Stimulated activated CD4-positive, alpha-beta T cell treated with anti-CD3 and anti-CD28 coated beads, Interleukin-1b, Interleukin-23, amount 100 ng/mL, for 1 hour (primary cell): ENCODE data around the gene POLR2J2.
"Not testable (repeated sequence)": the region's sequence is repeated elsewhere in the genome, so short reads cannot be mapped to it uniquely, and the experiment has no call there.

Source experiments
- DNase-seq, 2 donors: peaks; one replicate each; pipeline ENCODE4 v3.0.0-alpha.2; 2020; ENCODE audit warnings: low read depth in 2 of 2

The POLR2J2 gene

DNA sequence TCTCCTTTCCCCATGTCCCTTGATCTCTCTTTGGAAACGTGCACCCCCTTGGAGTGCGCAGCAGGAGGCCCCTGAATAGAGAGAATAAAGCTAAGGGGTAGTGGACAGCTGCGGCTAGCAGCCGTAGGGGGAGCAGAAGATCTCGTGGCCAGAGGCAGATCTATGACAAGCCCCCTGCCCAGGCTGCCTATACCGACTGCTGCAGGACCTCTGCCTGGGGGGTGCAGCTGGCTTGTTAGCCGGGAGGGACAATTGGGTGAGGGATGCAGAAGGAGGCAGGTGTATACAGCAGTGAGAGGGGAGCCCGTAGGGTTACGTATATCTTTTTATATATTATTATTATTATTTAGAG lies 469 bp upstream of the POLR2J2 start:
- DNase-seq: not testable (repeated sequence)

DNA sequence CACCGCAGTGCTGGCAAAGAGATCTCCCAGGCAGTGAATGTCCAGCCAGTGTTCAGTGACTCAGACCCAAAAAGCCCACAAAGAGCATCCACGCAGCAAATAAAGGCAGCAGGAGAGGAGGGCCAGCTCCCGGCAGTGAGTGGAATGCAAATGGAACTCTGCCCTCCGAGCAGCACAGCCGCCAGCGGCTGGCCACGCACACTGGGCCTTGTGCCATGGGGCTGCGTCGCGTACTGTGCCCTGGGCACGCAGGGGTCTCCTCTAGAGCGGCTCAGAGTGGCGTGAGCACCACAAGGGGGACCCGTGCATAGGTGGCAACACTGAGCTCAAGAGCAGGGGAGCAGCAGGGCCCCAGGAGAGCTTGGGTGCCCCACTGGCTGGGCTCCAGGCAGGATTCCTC lies 3.9 kb downstream of the POLR2J2 start:
- DNase-seq: not testable (repeated sequence)

DNA sequence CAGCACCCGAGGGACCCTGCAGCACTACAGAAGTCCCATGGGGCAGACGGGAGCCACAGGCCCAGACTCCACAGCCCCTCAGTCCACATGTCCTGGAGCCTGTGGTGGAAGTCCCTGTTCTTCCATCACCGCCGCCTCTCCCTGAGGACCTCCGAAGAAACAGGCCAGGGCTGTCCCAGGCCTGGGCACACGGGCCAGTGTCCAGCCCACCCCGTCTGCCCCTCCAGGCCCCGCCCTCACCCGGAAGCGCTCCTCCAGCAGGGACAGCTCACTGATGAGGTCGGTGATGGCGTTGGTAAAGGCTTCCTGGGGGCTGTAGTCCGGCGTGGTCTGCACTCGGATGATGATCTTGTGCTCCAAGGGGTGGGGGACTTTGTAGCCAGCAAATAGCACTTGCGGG lies 4.6 kb downstream of the POLR2J2 start:
- DNase-seq: not testable (repeated sequence)

DNA sequence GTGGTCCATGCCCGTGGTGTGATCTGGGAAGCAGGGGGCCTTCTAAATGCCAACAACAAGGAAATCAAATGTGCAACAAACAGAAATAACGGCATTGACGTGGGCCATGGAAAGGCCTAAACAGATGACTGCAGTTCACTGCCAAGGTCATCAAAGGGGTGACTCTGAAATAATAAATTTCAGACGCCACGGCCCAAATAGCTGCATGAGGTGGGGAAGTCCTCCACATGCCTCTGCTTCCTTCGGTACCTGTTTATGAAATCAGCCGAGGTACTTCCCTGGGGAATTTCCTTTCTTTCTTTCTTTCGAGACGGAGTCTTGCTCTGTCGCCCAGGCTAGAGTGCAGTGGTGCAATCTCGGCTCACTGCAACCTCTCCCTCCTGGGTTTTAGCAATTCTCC lies 6.7 kb downstream of the POLR2J2 start:
- DNase-seq: not testable (repeated sequence)

DNA sequence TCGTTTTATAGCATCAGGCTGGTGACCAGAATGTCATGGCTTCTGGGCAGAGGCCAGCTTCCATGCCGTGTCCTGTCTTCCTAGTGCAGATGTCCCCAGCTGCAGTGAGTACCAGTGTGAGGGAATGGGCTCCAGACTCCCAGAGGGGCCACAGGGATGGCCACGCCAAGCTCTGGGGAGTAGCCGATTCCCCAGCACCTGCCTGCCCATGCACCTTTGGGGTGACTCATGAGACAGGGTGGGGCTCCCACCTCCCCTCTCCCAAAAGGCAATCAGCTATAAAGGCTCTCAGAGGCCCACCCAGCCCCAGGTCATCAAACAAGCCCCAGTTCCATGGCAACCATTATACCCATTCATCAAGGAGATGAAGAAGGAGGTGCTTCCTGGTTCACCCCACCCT lies 21.5 kb downstream of the POLR2J2 start, which contains the start of gene SPDYE2B:
Gene SPDYE2B (plus strand): TSS at position 396 of the 400 bp plus-strand sequence. CDS start 2,030 bp downstream, outside the sequence.
- DNase-seq: not testable (repeated sequence)

DNA sequence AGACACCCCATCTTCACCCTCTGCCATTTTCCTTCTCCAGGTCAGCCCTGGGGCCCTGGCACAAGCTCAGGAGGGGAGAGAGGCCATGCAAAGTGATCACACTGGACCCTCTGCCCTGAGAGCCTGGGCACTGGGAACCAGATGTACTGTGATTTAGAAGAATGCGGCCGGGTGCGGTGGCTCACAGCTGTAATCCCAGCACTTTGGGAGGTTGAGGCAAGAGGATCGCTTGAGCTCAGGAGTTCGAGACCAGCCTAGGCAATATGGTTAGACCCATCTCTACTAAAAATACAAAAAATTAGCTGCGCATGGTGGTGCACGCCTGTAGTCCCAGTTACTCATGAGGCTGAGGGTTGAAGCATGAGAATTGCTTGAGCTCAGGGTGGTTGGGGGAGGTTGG lies 23.6 kb downstream of the POLR2J2 start:
- DNase-seq: not testable (repeated sequence)

DNA sequence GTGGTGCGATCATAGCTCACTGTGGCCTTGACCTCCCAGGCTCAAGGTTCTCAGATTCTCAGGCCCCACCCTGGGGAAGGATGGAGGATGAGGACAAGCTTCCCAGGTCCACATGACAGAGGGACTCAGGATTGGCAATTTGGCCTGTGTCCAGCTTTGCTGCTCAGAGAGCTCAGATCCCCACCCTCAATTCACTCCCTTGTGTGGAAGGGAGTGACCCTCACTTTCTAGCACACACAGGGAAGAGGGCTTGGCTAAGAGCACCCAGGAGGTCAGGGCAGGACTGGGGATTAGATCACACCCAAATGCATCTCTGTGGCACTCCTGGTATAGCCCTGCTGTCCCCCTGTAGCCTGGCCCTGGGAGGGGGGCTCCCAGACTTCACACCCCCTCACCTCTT lies 28.1 kb downstream of the POLR2J2 start:
- DNase-seq: not testable (repeated sequence)

DNA sequence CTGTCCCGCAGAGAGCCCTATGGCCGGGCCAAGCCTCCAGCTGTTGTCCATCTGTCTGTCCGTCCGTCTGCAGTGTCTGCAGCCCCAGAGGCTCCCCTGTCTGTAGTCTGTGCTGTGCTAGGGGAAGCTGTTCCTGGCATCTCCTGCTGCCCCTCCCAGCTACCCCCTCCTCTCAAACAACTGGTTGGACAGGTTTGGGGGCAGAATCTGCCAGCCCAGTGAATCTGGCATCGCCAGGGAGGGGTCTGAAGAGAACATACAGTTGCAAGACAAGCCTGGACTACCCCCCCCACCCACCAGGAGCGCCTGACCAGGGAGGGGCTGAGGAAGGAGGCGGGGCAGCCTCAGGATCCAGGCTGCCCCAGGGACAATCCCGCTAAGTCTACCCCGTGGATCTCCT lies 28.8 kb downstream of the POLR2J2 start, which contains the start of gene UPK3BL1:
Gene UPK3BL1 (minus strand): TSS at position 101 of the 400 bp plus-strand sequence. CDS start 50 bp downstream, at position 51.
- not testable (repeated sequence) for DNase-seq

DNA sequence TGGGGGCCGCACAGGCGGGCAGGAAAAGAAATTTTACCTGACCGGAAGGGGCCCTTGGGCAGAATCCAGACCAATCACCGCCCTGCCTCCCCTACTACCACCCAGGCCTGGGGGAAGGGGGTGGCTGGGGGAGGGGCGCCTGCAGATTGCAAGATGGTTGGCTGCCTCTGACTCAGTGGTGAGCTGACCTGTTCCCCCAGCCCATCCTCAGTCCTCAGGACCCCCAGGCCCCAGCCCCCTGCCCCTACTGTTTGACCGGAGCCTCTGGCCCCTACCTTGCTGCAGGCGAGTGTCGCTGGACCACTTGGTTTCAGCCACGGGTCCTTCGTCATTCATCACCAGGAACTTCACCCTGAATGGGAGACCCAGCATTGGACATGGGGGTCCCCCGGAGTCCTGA lies 32.6 kb downstream of the POLR2J2 start:
- not testable (repeated sequence) for DNase-seq

DNA sequence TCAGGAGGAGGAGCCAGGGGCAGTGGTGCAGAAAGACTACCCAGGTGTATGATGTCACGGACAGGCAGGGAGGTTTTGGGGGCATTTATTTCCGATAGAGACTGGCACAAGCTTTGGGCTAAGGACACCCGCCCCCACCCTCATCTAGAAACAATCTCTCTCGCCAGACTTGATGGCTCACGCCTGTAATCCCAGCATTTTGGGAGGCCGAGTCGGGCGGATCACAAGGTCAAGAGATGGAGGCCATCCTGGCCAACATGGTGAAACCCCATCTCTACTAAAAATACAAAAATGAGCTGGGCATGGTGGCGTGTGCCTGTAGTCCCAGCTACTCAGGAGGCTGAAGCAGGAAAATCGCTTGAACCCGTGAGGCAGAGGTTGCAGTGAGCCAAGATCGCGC lies 34.5 kb downstream of the POLR2J2 start:
- DNase-seq: not testable (repeated sequence)

DNA sequence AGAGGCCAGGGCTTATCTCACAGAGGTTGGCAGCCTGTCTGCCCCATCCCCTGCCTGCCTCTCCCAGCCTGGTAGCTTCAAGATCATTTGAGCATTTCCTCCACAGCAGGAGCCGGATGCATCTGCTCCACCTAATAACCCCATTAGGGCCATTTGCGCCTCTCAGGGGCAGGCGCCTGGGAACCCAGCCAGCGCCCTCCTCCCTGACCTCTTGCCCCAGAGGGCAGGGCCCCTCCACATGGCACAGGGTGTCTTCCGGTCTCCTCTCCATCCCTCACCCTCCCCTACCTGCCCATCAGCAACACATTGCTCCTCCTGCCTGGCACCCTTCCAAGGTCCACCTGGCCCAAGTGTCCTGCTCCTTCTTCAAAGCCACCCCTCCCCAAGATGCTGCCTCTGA lies 36.1 kb downstream of the POLR2J2 start:
- DNase-seq: not testable (repeated sequence)

DNA sequence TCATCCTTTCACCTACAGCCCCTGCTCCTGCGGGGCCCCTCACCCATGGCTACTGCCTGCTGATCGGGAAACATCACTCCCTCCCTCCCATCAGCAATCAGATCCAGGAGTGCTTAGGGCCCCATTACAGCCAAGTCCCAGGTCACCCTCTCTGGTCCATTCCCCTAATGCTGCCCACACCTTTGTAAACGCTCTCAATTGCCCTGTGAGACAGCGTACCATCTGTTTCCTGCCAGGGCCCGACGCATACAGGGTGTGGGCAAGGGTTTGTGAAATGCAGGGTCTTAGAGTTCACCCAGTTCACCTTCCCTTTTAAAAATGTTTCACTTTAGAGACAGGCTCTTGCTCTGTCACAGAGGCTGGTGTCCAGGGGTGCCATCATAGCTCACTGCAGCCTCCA lies 37.2 kb downstream of the POLR2J2 start:
- not testable (repeated sequence) for DNase-seq

DNA sequence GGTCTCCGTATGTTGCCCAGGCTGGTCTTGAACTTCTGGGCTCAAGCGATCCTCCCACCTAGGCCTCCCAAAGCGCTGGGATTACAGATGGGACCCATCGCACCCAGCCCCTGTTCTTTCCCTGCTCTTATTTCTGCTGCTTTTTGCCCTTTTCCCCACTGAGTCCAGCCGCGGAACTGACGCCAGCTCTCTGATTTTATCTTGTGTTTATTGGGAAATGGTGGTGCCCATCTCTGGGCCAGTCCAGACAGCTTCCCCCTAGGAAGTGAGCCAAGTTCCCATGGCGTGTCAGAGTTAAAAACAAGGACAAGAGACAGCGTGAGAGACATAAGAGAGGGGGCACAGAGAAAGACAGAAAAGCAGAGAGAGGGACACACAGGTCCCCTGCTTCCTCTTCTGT lies 40.8 kb downstream of the POLR2J2 start:
- DNase-seq: not testable (repeated sequence)

DNA sequence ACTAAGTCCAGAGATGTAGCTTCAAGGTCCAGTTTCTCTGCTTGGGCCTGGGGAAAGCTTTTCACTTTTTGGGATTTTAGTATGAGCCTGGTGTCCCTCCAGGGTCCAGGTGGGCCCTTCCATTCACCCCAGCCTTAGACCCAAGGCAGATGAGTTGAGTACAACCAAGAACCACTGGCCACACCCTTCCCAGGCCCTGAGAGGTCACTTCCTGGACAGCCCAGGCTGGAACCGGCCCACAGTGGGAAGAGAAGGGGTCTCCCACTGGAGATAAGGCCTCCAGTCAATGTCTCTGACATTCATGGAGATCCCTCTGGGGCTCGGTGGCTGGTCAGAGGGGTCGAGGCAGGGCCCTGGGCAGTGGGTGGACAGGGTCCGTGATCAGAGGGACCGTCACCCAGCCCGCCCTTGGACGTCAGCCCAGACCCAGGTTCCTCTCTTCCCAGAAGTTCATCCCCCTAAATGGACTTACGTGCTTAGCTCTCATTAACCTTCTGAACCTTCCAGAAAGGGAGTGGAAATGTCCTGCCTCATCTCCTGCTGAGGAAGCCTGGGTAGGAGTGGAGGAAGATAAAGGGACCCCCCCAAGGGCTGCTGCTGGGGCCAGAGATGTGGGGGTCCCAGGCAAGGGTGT lies 44.1 kb downstream of the POLR2J2 start:
- not testable (repeated sequence) for DNase-seq

DNA sequence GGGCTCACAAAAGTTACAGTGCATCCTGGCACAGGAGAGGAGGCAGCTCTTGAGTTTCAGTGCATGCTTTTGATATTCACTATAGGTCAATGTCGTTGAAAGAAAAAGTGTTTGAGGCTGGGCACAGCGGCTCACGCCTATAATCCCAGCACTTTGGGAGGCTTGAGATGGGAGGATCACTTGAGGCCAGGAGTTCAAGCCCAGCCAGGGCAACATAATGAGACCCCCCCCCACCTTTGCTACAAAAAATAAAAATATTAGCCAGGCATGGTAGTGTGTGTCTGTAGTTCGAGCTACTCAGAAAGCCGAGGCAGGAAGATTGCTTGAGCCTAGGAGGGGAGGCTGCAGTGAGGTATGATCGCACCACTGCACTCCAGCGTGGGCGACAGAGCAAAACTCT lies 53.3 kb downstream of the POLR2J2 start:
- DNase-seq: not testable (repeated sequence)

DNA sequence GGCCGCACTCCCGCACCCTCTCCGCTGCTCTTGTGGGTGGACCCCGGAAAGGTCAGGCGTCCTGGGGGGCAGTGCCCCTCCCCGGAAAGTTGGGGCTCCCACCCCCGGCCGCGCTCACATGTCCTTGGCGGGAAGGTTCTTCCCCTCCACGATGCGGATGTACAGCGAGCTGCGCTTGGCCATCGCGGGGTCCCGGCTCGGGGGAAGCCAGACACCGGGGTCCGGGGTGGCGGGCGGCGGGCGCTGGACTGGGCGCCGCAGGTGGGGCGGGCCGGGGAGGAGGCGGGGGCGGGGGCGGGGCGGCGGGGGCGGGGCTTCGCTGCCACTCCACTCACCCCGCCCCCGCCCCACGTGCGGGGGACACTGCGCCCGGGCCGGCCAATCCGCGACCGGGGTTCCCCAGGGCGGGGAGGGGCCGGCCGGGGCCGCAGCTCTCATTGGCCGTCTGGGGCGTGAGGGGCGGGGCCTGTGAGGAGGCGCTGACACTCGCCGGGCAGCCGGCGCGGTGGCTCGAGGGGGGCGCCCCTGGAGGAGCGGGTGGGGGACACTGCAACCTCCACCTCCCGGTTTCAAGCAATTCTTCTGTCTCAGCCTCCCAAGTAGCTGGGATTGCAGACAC lies 54.8 kb downstream of the POLR2J2 start, which contains the start of gene RASA4:
Gene RASA4 (minus strand): TSS at position 250 of the 619 bp plus-strand sequence. CDS start 67 bp downstream, at position 183.
- DNase-seq: peak in 1 of 2 donors; percentile 32
